ENCODE results near the gene KIF22. TPM values are rescaled to one million over a fixed set of nuclear protein-coding genes. Genes with fewer than 3 reads are reported as not detected.
"Not testable (repeated sequence)": the region's sequence is repeated elsewhere in the genome, so short reads cannot be mapped to it uniquely, and the experiment has no call there.

The KIF22 gene
- polyA plus RNA-seq, 2 of the 4 experiments (the other 2 are of a cell fraction): 64.3 to 73.7 TPM

DNA sequence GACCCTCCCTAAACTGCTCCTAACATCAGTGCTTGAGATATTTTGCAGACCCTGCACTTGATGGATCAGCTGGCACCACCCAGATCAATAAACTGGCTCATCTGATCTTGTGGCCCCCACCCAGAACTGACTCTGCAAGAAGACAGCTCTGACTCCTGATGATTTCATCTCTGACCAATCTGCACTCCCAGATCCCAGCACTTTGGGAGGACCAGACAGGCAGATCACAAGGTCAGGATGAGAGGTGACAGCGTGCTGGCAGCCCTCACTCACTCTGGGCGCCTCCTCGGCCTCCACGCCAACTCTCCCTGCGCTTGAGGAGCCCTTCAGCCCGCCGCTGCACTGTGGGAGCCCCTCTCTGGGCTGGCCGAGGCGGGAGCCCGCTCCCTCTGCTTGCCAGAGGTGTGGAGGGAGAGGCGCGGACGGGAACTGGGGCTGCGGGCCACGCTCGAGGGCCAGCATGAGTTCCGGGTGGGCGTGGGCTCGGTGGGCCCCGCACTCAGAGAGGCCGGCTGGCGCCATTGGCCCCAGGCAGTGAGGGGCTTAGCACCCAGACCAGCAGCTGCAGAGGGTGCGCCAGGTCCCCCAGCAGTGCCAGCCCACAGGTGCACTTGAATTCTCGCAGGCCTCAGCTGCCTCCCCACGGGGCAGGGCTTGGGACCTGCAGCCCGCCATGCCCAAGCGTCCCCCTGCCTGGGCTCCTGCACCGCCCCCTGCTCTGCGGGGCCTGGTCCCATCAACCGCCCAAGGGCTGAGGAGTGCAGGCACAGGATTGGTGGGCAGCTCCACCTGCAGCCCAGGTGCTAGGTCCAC, 42.4 kb upstream of the KIF22 start:
- DNase-seq (ENCODE audit: low read depth in 1 of 2, low spot score in 1 of 2) (no peak), ATAC-seq (0 out of 6 replicates have a peak, but pooled peaks of 1 of the 2 experiments have one; percentile 32), FAIRE-seq (no peak)
- H3K4me3 ChIP-seq: no peak overlapping the region
- H3K4me1 ChIP-seq: no peaks in the 10 kb centered on the region
- ChIA-PET CTCF (interaction anchor here (0.5 to 1.8 kb wide), 6 partner anchors 18 to 60 kb away, joined by 3 to 5 read pairs (median 4); partner anchors contain the start of gene KIF22), POLR2A (no interaction called here)
- no peak overlapping the region for H3K27ac ChIP-seq
- H3K4me2 ChIP-seq: no peak overlapping the region
- H3K9me3 ChIP-seq: no peaks in the 10 kb centered on the region
- TF ChIP-seq FOXS1 (CRISPR knock-in tag; IDR thresholded peaks at IDR 0.05): no peak
- WGBS (ENCODE audit: missing lambda C conversion rate): 82% methylated on average over 18 of the region's 30 CpGs

DNA sequence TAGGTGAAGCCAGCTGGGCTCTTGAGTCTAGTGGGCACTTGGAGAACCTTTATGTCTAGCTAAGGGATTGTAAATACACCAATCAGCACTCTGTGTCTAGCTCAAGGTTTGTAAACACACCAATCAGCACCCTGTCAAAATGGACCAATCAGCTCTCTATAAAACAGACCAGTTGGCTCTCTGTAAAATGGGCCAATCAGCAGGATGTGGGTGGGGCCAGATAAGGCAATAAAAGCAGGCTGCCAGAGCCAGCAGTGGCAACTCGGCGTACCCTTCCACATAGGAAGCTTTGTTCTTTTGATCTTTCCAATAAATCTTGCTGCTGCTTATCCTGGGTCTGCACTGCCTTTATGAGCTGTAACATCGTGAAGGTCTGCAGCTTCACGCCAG, 41.8 kb upstream of the KIF22 start:
- H3K9me3 ChIP-seq; POLR2A ChIA-PET; H3K4me1 ChIP-seq; ATAC-seq; DNase-seq (ENCODE audit: low read depth in 1 of 2, low spot score in 1 of 2); H3K4me2 ChIP-seq; H3K4me3 ChIP-seq; H3K27ac ChIP-seq; FAIRE-seq: not testable (repeated sequence)
- CTCF ChIA-PET: interaction anchor here (0.6 to 1.8 kb wide), 6 partner anchors 19 to 99 kb away, joined by 3 to 5 read pairs (median 4); partner anchors contain the start of gene KIF22
- WGBS (ENCODE audit: missing lambda C conversion rate): 74% methylated on average over 4 of the region's 4 CpGs

DNA sequence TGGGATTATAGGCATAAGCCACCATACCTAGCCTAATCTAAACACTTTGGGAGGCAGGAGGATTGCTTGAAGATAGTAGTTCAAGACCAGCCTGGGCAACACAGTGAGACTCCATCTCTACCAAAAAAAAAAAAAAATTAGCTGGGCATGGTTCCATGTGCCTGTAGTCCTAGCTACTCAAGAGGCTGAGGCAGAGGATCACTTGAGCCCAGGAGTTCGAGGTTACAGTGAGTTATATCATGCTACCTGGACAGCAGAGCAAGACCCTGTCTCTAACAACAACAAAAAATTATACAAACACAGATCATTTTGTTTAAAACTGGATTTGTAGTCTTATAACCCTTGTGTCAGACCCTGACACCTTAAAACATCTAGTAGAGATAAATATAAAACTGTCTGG, 37.0 kb upstream of the KIF22 start:
- Histone ChIP-seq H3K4me3 (no peak overlapping the region), H3K4me1 (peaks cover 5% of the 10 kb centered on the region; the same call in 1 of the 3 replicates), H3K9me3 (no peaks in the 10 kb centered on the region), H3K27ac (no peak overlapping the region), H3K4me2 (no peak overlapping the region)
- FAIRE-seq (no peak), DNase-seq (ENCODE audit: low read depth in 1 of 2, low spot score in 1 of 2) (no peak), ATAC-seq (no peak)
- POLR2A ChIA-PET: interaction anchor here (1.0 kb wide), 1 partner anchor 37 kb away, joined by 3 read pairs; the partner anchor contains the start of gene KIF22
- CTCF ChIA-PET: interaction anchor here (0.6 to 1.7 kb wide), 6 partner anchors 14 to 96 kb away, joined by 3 to 11 read pairs (median 6); partner anchors contain the start of gene KIF22
- no peak for TF ChIP-seq ZC3H11A (IDR thresholded peaks at IDR 0.05)
- TF ChIP-seq MAZ (IDR thresholded peaks at IDR 0.05; ENCODE audit: borderline replicate concordance, low read depth, low read length): no peak
- TF ChIP-seq SREBF2 (IDR thresholded peaks at IDR 0.05): no peak
- whole genome bisulfite sequencing (ENCODE audit: missing lambda C conversion rate): 0% methylated on average over 1 of the region's 1 CpG

DNA sequence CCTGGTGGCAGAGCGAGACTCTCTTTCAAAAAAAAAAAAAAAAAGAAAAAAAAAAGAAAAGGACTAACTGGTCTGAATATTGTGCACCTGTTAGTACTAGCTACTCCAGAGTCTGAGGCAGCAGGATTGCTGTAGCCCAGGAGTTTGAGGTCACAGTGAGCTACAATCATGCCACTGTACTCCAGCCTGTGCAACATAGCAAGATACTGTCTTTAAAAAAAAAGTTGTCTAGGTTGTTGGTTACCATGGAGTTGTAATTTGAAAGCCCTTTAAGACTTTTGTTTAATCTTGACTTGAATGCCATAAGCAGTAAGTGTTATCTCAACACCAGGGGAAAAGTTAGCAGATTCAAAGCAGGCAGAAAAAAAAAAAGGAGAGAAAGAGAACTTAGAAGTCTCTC, 33.9 kb upstream of the KIF22 start:
- ChIA-PET POLR2A (no interaction called here), CTCF (interaction anchor here (1.0 to 1.8 kb wide), 3 partner anchors 12 to 33 kb away, joined by 3 to 7 read pairs (median 5); no protein-coding TSS in a partner anchor)
- WGBS (ENCODE audit: missing lambda C conversion rate): 91% methylated on average over 1 of the region's 1 CpG
- Histone ChIP-seq H3K9me3 (no peaks in the 10 kb centered on the region), H3K4me1 (peaks cover 5% of the 10 kb centered on the region; the same call in 1 of the 3 replicates), H3K27ac (no peak overlapping the region), H3K4me2 (no peak overlapping the region), H3K4me3 (no peak overlapping the region)
- ATAC-seq: no peak
- DNase-seq (ENCODE audit: low read depth in 1 of 2, low spot score in 1 of 2): no peak
- no peak for FAIRE-seq
- TF ChIP-seq, protein P1, sequence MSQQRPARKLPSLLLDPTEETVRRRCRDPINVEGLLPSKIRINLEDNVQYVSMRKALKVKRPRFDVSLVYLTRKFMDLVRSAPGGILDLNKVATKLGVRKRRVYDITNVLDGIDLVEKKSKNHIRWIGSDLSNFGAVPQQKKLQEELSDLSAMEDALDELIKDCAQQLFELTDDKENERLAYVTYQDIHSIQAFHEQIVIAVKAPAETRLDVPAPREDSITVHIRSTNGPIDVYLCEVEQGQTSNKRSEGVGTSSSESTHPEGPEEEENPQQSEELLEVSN (IDR thresholded peaks at IDR 0.05; ENCODE audit: borderline replicate concordance, low read depth): no peak
- TF ChIP-seq RCOR1 (IDR thresholded peaks at IDR 0.05; ENCODE audit: low read depth, low read length) (no peak), ZC3H11A (IDR thresholded peaks at IDR 0.05) (no peak), JUNB (IDR thresholded peaks at IDR 0.05) (no peak), RAD21 (conservative IDR thresholded peaks at IDR 0.05 in 1 of 2, IDR thresholded peaks at IDR 0.05 in 1 of 2) (no peak), POLR2A (IDR thresholded peaks at IDR 0.05; ENCODE audit: low read length) (no peak), CBX8 (IDR thresholded peaks at IDR 0.05) (no peak), HOXA7 (CRISPR knock-in tag; IDR thresholded peaks at IDR 0.05) (no peak), NR3C1 (IDR thresholded peaks at IDR 0.05) (no peak), TFCP2L1 (CRISPR knock-in tag; IDR thresholded peaks at IDR 0.05) (no peak), CHD2 (IDR thresholded peaks at IDR 0.05; ENCODE audit: low read length, partially characterized antibody) (no peak), CHD4 (IDR thresholded peaks at IDR 0.05; ENCODE audit: borderline replicate concordance) (no peak), EHMT2 (IDR thresholded peaks at IDR 0.05; ENCODE audit: low read depth) (no peak), KDM1A (IDR thresholded peaks at IDR 0.05; ENCODE audit: low read depth) (no peak), RARB (CRISPR knock-in tag; IDR thresholded peaks at IDR 0.05) (no peak)
- TF ChIP-seq, protein P2, sequence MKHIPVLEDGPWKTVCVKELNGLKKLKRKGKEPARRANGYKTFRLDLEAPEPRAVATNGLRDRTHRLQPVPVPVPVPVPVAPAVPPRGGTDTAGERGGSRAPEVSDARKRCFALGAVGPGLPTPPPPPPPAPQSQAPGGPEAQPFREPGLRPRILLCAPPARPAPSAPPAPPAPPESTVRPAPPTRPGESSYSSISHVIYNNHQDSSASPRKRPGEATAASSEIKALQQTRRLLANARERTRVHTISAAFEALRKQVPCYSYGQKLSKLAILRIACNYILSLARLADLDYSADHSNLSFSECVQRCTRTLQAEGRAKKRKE (CRISPR knock-in tag; IDR thresholded peaks at IDR 0.05; ENCODE audit: low read depth): no peak
- TF ChIP-seq, protein P3, sequence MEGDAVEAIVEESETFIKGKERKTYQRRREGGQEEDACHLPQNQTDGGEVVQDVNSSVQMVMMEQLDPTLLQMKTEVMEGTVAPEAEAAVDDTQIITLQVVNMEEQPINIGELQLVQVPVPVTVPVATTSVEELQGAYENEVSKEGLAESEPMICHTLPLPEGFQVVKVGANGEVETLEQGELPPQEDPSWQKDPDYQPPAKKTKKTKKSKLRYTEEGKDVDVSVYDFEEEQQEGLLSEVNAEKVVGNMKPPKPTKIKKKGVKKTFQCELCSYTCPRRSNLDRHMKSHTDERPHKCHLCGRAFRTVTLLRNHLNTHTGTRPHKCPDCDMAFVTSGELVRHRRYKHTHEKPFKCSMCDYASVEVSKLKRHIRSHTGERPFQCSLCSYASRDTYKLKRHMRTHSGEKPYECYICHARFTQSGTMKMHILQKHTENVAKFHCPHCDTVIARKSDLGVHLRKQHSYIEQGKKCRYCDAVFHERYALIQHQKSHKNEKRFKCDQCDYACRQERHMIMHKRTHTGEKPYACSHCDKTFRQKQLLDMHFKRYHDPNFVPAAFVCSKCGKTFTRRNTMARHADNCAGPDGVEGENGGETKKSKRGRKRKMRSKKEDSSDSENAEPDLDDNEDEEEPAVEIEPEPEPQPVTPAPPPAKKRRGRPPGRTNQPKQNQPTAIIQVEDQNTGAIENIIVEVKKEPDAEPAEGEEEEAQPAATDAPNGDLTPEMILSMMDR (IDR thresholded peaks at IDR 0.05): no peak

DNA sequence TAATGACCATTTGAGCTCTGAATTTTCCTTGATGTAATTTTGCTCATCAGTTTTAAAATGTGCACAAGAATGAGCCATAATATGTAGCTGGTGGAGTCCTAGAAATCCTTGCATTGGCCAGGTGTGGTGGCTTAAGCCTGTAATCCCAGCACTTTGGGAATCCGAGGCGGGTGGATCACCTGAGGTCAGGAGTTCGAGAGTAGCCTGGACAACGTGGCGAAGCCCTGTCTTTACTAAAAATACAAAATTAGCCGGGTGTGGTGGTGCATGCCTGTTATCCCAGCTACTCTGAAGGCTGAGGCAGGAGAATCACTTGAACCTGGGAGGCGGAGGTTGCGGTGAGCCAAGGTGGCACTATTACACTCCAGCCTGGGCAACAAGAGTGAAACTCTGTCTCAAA, 33.5 kb upstream of the KIF22 start:
- ATAC-seq; H3K27ac ChIP-seq; H3K4me1 ChIP-seq; FAIRE-seq; H3K4me3 ChIP-seq; DNase-seq (ENCODE audit: low read depth in 1 of 2, low spot score in 1 of 2); H3K4me2 ChIP-seq; H3K9me3 ChIP-seq; POLR2A ChIA-PET: not testable (repeated sequence)
- WGBS (ENCODE audit: missing lambda C conversion rate): 77% methylated on average over 8 of the region's 8 CpGs
- CTCF ChIA-PET: interaction anchor here (1.0 to 1.8 kb wide), 3 partner anchors 12 to 33 kb away, joined by 3 to 7 read pairs (median 5); no protein-coding TSS in a partner anchor
